Kidney (tissue), 14 donors: ENCODE results near the gene ST3GAL4. TPM values are rescaled to one million over a fixed set of nuclear protein-coding genes. Genes with fewer than 3 reads are reported as not detected.
A peak's percentile ranks its signal among the peaks of the same experiment; 100 is the strongest.
"Not testable (repeated sequence)": the region's sequence is repeated elsewhere in the genome, so short reads cannot be mapped to it uniquely, and the experiment has no call there.

ENCODE experiments used
- DNase-seq, 5 donors: peaks; one replicate each; pipeline ENCODE4 v3.0.0-alpha.2; 2013 to 2020
- FAIRE-seq: peaks from 2 replicates; lab custom pipeline; 2012; peaks lifted over from hg19 to GRCh38; lab: Jason Lieb, UNC
- H3K27ac ChIP-seq, 2 donors: one replicate each; pipeline ENCODE4 v1.7.0; 2013; ENCODE audit warnings: low read depth in 2 of 2, low read length in 2 of 2, inconsistent platforms in 1 of 2
- H3K27me3 ChIP-seq: one replicate; pipeline ENCODE4 v1.7.1; 2013; ENCODE audit warnings: low read length, inconsistent platforms; ENCODE audit not compliant: control insufficient read depth, insufficient read depth
- H3K36me3 ChIP-seq, 3 donors: one replicate each; pipeline versions ENCODE4 v1.7.0 to v1.7.1; 2013; ENCODE audit warnings: low read length in 3 of 3, control low read depth in 1 of 3, inconsistent platforms in 1 of 3; ENCODE audit not compliant: insufficient read depth in 3 of 3, control insufficient read depth in 2 of 3
- H3K4me1 ChIP-seq, 3 donors: one replicate each; pipeline versions ENCODE4 v1.7.0 to v1.7.1; 2013; ENCODE audit warnings: low read length in 3 of 3, inconsistent platforms in 1 of 3, low read depth in 1 of 3; ENCODE audit not compliant: control insufficient read depth in 2 of 3, insufficient read depth in 2 of 3
- H3K4me3 ChIP-seq, 3 donors: one replicate each; pipeline versions ENCODE4 v1.7.0 to v1.8.1; 2013; ENCODE audit warnings: low read length in 3 of 3, control low read depth in 1 of 3, inconsistent platforms in 1 of 3
- H3K9ac ChIP-seq, 3 donors: one replicate each; pipeline versions ENCODE4 v1.7.0 to v1.7.1; 2013; ENCODE audit warnings: low read length in 3 of 3, control low read depth in 1 of 3, inconsistent platforms in 1 of 3
- H3K9me3 ChIP-seq, 3 donors: one replicate each; pipeline versions ENCODE4 v1.7.0 to v1.7.1; 2013; ENCODE audit warnings: low read length in 3 of 3, control low read depth in 1 of 3, inconsistent platforms in 1 of 3; ENCODE audit not compliant: control insufficient read depth in 2 of 3, insufficient read depth in 1 of 3
- CTCF ChIP-seq: IDR thresholded peaks from 3 replicates; pipeline ENCODE4 v1.5.1; 2012; ENCODE audit warnings: mild to moderate bottlenecking, moderate library complexity, borderline replicate concordance; ENCODE audit not compliant: insufficient read depth; ENCODE audit errors: extremely low read depth
- intact Hi-C: fragments of 100-400 bp; cut with DNase I; formaldehyde crosslinking; loops from one replicate; pipeline ENCODE4 v1.11.1; 2022
- polyA plus RNA-seq: library from polyadenylated mRNA; stranded (reverse); fragments of 350-450 nt; fragmentation: Illumina TruSeq; extraction: RNeasy Lipid Tissue Mini Kit (QIAGEN cat#74804); gene quantifications from one replicate; pipeline ENCODE4 v1.2.3, GENCODE V29; 2014; ENCODE audit warnings: low read depth, low replicate concordance; ENCODE audit not compliant: insufficient read depth
- total RNA-seq: library from RNA; stranded (reverse); fragmentation: NEBNext Ultra II Directional; extraction: Animal tissue kit (Norgen Biotek cat#: 25700); gene quantifications from one replicate; pipeline ENCODE4 v1.2.1, GENCODE V29; 2021
- donor health status: control.
- donor health status: control.
- donor health status: control.
- donor health status: control.
- donor health status: control.
- donor health status: DM: yes; HTN: yes; CAD: no.
- donor health status: Normal renal cell carcinoma (clear cell type).

Gene ST3GAL4
- total and polyA plus RNA-seq, 2 donors from 2014 or later = 27.4 to 72.8 TPM

- H3K9me3 ChIP-seq = no peaks in the 10 kb centered on the region
- H3K4me3 ChIP-seq = no peak overlapping the region
- DNase-seq (no peak), FAIRE-seq (no peak)
- no peaks in the 10 kb centered on the region for H3K27me3 ChIP-seq
- H3K4me1 ChIP-seq = peaks cover 0 to 11% (median 0%) of the 10 kb centered on the region in 3 donors
- no peaks in the 10 kb centered on the region for H3K36me3 ChIP-seq
- intact Hi-C loops = no loop called here
- no peak overlapping the region for H3K9ac ChIP-seq
- TF ChIP-seq CTCF = no peak
- no peak overlapping the region for H3K27ac ChIP-seq
Measured at GRCh38 chr11:126370016-126370415, 14.5 kb downstream of the ST3GAL4 start.

- no peak overlapping the region for H3K9ac ChIP-seq
- TF ChIP-seq CTCF = no peak
- H3K9me3 ChIP-seq = no peaks in the 10 kb centered on the region
- no peak for FAIRE-seq
- H3K4me1 ChIP-seq = peaks cover 0 to 5% (median 3%) of the 10 kb centered on the region in 3 donors
- intact Hi-C loops = no loop called here
- no peak overlapping the region for H3K4me3 ChIP-seq
- no peak overlapping the region for H3K27ac ChIP-seq
- H3K36me3 ChIP-seq = no peaks in the 10 kb centered on the region
- no peaks in the 10 kb centered on the region for H3K27me3 ChIP-seq
- no peak for DNase-seq
Measured at GRCh38 chr11:126371595-126371994, 16.1 kb downstream of the ST3GAL4 start.

- peak in 2 of 5 donors; percentile 35 to 50 for DNase-seq
- H3K36me3 ChIP-seq, H3K9me3 ChIP-seq, FAIRE-seq, H3K27me3 ChIP-seq, H3K27ac ChIP-seq, H3K9ac ChIP-seq, H3K4me1 ChIP-seq, intact Hi-C loops, H3K4me3 ChIP-seq: not testable (repeated sequence)
Measured at GRCh38 chr11:126373389-126374066, 18.0 kb downstream of the ST3GAL4 start.

- H3K4me3 ChIP-seq, H3K4me1 ChIP-seq, intact Hi-C loops, H3K9me3 ChIP-seq, H3K27me3 ChIP-seq, H3K36me3 ChIP-seq, FAIRE-seq, H3K27ac ChIP-seq, DNase-seq, H3K9ac ChIP-seq: not testable (repeated sequence)
Measured at GRCh38 chr11:126374562-126375300, 19.2 kb downstream of the ST3GAL4 start.
